Epithelial cell of esophagus (primary cell): ENCODE results near the gene GSX2.
"Not testable (repeated sequence)": the region's sequence is repeated elsewhere in the genome, so short reads cannot be mapped to it uniquely, and the experiment has no call there.

Experiments used
- DNase-seq: peaks from one replicate; pipeline ENCODE4 v3.0.0; 2010; ENCODE audit warnings: low read depth
- H3K4me3 ChIP-seq: 2 replicates; pipeline ENCODE4 v1.5.1; 2011; ENCODE audit warnings: mild to moderate bottlenecking, low read length, control low read depth
- TF ChIP-seq, protein P1 (sequence below): IDR thresholded peaks from 2 replicates; pipeline ENCODE4 v1.5.1; 2011; ENCODE audit warnings: low read depth, mild to moderate bottlenecking, low read length, control low read depth, inconsistent platforms; ENCODE audit not compliant: insufficient read depth; ENCODE audit errors: missing control alignments

Gene GSX2

DNA sequence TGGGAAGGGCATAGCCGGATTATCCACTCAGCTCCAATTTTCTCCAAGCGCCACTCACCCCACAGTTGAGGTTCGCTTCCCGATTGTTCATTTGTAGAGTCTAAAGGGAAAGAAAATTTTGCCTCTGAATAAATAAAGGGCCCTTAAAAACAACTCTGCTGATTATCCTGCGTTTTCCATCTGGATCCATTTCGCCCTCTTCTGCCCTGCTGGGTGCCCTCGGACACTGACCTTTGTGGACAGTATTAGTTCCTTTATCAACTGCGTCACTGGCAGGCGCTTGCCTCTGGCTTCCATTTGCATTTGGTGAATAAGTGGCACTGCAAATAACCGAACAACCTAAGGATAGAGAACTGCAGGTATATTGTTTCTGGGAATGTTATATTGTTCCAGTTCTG is 10.1 kb downstream of the GSX2 start:
- TF ChIP-seq, protein P1, sequence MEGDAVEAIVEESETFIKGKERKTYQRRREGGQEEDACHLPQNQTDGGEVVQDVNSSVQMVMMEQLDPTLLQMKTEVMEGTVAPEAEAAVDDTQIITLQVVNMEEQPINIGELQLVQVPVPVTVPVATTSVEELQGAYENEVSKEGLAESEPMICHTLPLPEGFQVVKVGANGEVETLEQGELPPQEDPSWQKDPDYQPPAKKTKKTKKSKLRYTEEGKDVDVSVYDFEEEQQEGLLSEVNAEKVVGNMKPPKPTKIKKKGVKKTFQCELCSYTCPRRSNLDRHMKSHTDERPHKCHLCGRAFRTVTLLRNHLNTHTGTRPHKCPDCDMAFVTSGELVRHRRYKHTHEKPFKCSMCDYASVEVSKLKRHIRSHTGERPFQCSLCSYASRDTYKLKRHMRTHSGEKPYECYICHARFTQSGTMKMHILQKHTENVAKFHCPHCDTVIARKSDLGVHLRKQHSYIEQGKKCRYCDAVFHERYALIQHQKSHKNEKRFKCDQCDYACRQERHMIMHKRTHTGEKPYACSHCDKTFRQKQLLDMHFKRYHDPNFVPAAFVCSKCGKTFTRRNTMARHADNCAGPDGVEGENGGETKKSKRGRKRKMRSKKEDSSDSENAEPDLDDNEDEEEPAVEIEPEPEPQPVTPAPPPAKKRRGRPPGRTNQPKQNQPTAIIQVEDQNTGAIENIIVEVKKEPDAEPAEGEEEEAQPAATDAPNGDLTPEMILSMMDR = no peak
- no peak for DNase-seq
- no peak overlapping the region for H3K4me3 ChIP-seq

DNA sequence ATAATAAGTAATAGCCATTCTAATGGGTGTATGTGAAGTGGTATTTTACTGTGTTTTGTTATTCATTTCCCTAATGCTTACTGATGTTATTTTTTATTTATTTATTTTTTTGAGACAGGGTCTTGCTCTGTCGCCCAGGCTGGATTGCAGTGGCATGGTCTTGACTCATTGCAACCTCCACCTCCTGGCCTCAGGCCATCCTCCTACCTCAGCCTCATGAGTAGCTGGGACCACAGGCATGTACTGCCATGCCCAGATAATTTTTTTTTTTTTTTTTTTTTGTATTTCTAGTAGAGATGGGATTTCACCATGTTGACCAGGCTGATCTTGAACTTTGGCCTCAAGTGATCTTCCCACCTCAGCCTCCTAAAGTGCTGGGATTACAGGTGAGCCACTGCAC is 13.2 kb downstream of the GSX2 start:
- not testable (repeated sequence) for H3K4me3 ChIP-seq
- DNase-seq = peak; percentile 52

DNA sequence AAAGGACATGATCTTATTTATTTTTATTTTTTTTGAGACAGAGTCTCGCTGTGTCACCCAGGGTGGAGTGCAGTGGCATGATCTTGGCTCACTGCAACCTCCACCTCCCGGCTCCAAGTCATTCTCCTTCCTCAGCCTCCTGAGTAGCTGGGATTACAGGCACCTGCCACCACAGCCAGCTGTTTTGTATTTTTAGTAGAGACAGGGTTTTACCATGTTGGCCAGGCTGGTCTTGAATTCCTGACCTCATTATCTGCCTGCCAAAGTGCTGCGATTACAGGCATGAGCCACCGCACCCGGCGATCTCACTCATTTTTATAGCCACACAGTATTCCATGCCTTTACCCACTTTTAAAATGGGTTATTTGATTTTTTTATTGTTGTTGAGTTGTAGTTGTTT is 16.3 kb downstream of the GSX2 start:
- H3K4me3 ChIP-seq, DNase-seq: not testable (repeated sequence)

DNA sequence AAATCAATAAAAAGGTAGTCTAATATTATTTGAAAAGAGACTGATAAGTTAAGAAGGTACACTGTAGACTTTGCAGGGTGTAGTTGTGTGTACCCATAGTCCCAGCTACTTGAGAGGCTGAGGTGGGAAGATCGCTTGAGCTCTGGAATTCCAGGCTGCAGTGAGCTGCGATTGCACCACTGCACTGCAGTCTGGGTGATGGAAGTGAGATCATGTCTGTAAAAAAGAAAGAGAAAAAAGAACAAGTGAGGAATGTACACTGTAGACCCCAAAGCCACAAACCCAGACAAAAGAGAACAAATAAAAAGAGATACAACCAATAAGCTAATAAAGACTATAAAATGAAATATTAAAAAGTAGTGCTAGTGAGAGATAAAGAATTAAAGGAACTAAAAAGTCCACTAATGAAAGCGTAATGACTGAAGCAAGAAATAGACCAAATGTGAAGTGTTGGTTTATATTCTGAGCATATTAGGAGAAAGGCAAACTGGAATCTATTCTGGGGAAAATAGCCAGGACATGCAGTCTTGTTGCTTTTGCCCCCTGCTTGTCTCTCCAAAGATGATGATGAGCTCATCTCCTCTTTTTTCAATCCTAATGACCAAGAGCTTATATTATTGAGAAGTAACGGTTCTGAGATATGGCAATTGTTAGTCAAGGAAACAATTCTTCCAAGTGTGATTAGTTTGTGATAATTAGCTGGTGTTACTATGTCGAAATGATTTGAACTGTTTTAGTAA is 19.1 kb downstream of the GSX2 start:
- H3K4me3 ChIP-seq = no peak overlapping the region
- no peak for DNase-seq
- TF ChIP-seq, protein P1 = no peak

DNA sequence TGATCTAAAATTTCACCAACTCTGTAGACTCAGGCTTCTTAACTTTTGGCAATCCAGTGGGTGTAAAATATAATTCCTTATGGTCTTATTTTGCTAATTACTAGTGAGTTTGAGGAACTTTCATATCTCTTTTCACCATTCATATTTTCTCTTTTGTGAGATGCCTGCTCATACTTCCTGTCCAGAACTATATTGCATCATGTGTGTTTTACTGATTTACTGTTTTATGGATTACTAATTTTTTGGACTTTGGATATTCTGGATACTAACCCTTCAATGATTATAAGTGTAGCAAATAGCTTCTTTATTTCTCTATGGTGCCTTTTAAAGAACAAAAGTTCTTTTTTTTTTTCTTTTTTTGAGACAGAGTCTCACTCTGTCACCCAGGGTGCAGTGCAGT is 20.6 kb downstream of the GSX2 start:
- TF ChIP-seq, protein P1 = no peak
- DNase-seq = no peak
- H3K4me3 ChIP-seq = no peak overlapping the region

DNA sequence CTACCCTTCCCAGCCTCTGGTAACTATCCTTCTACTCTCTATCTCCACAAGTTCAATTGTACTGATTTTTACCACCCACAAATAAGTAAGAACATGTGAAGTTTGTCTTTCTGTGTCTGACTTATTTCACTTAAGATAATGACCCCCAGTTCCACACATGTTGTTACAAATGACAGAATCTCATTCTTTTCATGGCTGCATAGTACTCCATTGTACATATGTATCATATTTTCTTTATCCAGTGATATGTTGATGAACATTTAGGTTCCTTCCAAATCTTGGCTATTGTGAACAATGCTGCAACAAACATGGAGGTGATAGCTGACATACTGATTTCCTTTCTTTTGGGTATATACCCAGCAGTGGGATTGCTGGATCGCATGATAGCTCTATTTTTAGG is 27.7 kb downstream of the GSX2 start:
- TF ChIP-seq, protein P1 = no peak
- H3K4me3 ChIP-seq = no peak overlapping the region
- no peak for DNase-seq

DNA sequence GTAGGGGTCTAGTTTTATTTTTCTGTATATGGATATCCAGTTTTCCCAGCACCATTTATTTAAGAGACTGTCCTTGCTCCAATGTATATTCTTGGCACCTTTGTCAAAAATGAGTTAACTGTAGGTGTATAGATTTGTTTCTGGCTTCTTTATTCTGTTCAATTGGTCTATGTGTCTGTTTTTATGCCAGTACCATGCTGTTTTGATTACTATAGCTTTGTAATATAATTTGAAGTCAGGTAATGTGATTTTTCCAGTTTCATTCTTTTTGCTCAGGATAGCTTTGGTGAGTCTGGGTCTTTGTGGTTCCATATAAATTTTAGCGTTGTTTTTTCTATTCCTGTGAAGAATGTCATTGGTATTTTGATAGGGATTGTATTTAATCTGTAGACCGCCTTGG is 28.7 kb downstream of the GSX2 start:
- H3K4me3 ChIP-seq, DNase-seq: not testable (repeated sequence)

DNA sequence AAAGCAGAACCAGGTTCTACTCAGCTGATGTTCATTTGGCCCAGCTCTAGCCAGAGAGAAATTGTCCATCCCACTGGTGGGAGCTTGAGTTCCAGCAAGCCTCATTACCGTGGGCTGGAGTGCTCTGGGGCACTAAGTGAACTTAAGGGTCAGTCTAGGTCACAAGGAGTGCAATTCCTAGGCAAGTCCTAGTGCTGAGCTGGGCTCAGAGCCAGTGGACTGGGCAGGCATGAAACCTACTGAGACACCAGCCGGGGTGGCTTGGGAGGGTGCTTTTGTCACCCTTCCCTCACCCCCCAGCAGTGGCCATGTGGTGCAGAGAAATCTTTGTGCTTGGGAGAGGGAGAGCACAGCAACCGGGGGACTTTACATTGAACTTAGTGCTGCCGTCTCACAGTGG is 39.4 kb downstream of the GSX2 start:
- no peak for DNase-seq
- TF ChIP-seq, protein P1 = no peak
- H3K4me3 ChIP-seq = no peak overlapping the region

DNA sequence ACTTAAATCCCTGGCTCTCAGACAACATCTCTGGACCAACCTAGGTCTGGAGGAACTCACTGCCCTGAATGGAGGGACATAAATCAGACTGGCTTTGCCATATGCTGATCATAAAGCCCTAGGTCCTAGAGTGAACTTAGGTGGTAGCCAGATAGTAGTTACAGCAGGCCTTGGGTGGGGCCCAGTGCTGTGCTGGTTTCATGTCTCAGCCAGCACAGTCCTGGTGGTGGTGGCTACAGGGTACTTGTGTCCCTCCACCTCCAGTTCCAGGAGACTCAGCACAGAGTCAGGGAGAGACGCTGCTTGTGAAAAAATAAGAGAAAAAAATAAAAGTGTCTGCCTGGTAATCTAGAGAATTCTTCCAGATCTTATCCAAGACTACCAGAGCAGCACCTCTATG is 40.3 kb downstream of the GSX2 start:
- TF ChIP-seq, protein P1 = no peak
- DNase-seq = no peak

More for the DNA sequence above, 40.3 kb downstream of the GSX2 start:
- no peak overlapping the region for H3K4me3 ChIP-seq
